GM21786 (cell line): ENCODE data around the gene ATXN1.

Source experiments
- ATAC-seq: cut with Tn5 transposase; IDR thresholded peaks from one replicate; pipeline ENCODE4 v1.9.1; 2021; ENCODE audit not compliant: unreplicated experiment

ATXN1 gene

DNA sequence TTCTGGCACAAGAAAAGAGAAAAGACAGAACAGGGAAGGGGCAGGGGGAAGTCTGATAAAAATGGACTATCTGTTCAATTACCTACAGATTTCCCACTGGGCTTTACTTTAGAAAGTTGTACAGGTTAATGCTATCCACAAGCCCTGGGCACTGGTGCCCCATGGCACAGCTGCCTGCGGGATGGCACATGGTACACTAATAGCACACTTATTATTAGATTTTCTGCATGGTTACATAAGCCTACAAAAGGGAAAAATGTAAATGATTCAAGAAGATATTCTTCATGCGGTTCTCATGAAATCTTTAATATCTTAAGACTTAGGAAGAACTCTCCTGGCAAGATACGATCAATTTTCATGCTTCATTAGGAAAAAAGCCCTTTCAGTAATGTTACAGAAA is 385.4 kb downstream of the ATXN1 start:
- ATAC-seq, result no peak

DNA sequence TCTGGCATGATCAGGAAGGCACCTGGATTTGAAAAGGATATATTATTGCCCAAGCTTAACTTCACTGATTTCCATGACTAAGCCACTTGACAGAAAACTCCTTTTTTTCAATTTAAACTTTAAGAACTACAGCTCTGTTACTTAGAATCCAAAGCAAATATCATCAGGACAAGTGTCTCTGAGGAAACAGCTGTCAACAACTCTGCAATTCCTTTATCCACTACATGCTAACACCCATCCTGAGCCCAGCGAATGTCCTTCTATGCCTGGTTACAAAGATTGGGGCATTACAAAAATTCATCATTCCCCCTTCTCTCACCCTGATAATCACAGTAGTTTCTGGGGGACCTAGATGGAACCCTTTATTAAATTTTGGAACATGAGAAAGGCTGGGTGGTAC is 386.1 kb downstream of the ATXN1 start:
- no peak for ATAC-seq

- ATAC-seq, result no peak
Observed at GRCh38 chr6:16374461-16375200, 386.6 kb downstream of the ATXN1 start.

DNA sequence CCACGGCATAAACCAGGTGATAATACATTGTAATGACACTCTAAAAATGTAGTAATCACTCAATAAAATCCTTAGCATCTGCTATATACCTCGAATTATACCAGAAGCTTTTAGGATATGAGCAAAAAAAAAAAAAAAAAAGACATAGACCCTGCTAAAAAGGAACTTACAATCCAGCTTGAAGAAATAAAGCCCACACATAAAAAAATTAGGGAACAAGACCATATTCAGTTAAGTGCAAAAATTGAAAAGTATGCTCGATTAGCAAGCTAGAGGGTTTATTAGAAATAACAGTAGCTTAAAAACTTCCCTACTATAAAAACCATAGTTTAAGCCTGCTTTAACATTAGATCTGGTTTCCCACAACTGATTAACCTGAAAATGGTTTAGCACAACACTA is 387.2 kb downstream of the ATXN1 start:
- ATAC-seq, result no peak

DNA sequence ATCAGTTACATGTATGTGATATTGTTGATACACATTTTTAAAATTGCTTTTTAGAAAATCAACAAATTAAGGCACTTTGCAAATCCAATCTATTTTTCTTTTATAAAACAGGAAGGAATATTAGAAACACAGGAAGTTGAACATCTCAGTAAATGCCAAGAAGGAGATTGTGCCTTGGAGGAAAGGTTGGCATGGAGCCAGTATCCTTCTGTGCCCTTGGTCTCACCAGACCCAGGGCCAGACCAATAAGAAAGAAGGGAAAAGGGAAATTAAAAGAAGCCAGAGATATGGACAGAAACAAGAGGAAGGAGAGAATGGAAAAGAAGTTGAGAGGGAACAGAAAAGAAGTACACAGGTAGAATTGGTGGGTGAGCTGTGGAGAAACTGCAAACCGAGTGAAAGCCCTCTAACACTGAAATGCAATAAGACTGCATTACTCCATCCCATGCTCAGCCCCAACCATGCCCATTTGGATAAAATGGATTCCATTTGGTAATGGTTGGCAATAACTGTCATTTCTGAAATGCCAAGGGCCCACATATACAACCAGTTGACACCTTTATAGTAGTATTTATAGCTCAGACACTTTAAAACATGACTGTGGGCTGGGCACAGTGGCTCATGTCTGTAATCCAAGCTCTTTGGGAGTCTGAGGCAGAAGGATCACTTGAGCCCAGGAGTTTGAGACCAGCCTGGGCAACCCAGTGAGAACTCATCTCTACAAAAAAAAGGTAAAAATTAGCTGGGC is 389.1 kb downstream of the ATXN1 start:
- ATAC-seq, result no peak

GRCh38 chr6:16371401-16371800 is 389.9 kb downstream of the ATXN1 start:
- ATAC-seq, result no peak

DNA sequence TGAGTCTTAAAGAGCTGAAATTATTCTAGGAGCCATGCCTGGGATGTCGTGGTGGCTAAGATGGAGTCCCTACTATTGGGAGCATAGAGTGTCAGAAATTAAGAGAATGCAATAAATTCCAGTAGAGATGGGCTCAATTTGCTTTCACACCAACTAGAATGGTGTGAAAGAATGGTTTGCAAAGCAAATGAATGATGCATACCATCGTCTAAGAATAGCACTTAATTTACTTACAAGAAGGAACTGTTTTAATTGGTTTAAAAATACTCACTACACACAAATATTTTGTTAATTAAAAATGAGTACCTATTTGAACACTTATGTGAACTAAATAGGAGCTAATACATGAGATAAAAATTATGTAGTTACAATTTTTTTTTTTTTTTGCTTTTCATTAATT is 390.3 kb downstream of the ATXN1 start:
- ATAC-seq, result no peak

- ATAC-seq, result no peak
Observed at GRCh38 chr6:16369989-16370388, 391.3 kb downstream of the ATXN1 start.

DNA sequence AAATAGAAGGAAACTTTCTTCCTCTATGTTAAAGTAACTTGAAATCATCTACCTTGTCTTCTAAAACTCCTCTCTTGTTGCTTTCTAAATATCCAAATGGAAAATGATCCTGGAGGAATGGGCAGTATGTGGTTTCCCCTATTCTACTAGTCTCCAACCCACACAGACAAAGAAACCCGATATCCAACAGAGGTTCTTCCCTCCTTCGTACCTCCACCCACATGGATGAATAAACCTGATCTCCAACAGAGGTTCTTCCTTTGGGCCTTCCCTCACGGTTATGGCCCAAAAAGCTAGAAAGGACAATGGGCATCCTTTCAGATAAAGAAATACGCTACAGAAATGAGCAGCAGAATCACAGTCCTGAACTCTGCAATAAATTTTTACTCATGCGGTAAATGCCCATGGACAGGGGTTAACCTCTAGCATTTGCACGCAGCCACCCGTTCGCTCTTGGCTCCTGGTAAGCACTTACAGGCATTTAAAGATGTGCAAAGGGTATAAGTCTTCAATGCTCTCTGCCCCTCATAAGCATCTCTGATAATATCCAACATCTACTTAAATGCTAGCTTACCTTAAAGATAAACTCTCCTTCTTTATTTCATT is 392.0 kb downstream of the ATXN1 start:
- no peak for ATAC-seq

DNA sequence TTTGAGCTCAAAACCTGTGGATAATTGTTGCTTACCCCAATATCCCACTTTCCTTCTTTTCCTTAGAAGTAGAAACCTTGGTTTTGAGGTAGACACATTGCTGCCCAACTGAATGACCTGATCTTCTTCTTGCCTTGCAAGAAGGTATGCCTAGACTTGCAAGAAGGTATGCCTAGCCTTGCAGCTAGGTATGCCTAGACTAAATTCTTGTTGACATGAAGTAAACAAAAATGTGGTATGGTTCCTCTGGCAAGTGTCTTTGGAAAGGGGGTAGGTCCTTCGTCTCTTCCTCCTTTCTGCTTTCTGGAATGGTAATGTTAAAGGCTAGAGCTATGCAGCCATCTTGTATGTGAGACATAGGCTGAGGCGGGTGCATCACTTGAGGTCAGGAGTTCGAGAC is 393.7 kb downstream of the ATXN1 start:
- ATAC-seq, result no peak

GRCh38 chr6:16363749-16364148 is 397.5 kb downstream of the ATXN1 start:
- no peak for ATAC-seq

DNA sequence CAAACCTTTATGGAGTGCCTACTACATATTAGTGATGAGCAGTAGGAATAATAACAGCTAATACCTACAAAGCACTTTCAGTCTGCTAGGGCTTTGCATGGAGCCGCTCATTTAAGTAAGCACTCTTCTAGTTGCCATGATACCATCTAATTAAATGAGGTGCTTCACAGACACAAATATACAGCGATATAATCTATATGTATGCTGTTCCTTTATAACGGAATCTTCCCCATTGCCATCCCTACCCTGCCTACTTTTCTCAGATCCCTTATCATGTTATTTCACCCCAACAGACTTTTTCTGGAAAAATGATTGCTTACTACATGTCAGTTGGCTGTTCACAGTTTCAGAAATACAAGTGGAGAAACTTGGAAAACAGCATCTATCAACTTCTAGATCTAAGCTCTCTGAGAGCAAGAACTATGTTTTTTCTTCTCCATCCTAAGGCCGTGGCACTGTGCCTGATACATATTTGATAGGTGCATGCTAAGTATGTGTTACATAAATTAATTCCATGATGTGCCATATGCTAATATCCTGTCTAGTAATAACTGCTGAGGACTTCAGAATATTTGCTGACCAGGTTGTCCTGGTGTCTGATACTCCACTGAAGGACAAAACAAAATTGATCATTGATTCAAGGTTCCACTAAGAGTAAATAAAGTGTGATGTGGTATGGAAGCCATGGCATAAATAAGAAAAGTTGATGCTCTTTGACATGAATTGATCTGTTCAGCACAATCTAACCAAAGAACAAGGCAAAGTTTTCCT is 398.3 kb downstream of the ATXN1 start:
- no peak for ATAC-seq

GRCh38 chr6:16362296-16362695 is 399.0 kb downstream of the ATXN1 start:
- no peak for ATAC-seq

DNA sequence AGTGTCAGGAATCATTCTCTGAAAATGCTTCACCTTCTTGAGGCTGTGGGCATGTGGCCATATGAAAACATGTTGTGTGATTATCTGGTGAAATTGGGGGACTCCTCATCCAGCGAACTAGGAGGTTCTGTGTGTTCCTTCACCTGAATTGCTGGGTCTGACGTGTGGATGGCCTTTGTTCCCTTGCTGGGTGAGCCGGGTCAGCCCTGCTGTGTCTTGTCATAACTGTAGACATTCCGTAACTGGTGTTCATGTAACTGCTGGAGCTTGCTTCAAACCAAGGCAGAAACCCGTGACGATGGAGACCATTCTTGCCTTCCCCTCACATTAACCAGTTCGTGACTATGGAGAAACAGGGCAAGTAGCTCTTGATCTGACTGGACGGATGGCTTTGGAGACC is 399.4 kb downstream of the ATXN1 start:
- ATAC-seq, result no peak

DNA sequence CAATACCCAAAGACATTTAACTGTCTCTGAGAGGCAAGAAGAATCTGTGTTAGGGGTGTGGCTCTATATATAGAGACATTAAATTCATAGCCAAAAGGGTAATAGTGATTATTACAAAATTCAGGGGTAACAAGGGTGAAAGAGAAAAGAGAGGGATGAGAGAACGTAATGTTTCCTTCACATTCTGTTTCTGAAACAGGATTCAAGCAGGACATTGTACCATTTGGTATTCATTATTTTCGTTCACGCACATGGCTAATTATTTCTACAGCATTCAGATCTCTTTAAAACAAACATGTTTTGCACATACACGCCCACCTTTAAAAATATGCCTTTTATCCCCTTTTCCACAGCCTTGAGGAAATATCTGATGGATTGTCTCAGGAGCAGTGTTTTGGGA is 400.1 kb downstream of the ATXN1 start:
- no peak for ATAC-seq

DNA sequence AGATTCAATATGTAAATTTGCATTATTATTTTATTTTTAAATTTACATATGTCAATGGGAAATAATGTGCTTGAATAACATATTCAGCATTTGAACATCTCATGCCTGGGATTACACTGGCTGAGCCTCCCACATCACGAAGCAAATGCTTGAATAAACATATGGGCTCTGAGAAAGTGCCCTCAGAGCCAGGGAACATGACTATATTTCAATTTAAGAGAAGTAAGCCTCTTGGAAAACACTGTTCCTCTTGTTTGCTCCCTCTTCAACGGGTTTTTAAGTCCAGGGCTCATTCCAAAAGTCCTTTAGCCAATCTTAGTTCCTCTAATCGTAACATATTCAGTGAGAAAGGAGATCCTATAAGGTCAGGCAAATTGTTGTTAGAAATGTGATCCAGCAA is 400.9 kb downstream of the ATXN1 start:
- no peak for ATAC-seq

GRCh38 chr6:16359563-16359962 is 401.7 kb downstream of the ATXN1 start:
- ATAC-seq, result no peak

GRCh38 chr6:16358531-16359138 is 402.6 kb downstream of the ATXN1 start:
- ATAC-seq, result no peak

DNA sequence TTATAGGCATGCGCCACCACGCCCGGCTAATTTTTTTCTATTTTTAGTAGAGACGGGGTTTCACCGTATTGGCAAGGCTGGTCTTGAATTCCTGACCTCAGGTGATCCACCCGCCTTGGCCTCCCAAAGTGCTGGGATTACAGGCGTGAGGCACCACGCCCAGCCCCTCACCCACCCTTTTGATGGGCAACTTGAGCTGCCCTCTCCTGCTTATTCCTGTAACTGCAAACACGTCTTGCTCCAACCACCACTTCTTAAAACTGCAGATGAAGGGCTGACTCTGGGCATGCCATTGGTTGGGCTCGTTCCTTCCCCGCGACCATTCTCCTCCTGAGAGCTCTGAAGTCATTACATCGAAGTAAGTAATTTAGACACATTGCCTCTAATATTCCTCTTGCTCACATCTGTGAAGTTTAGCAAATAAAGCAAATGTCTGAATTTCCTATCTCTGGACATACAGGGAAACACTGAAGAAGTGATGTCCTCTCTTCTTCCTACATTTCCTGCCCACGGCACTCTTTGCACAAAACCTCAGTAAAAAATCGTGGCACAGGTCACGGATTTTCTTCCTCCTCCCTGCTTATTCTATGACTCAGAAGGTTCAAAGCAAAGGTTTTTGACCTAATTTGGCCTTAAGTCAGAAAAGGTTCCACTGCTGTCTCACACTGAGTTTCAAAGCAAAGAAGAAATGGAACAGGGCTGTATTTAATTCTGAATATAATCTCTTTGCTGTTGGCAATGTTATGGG is 405.4 kb downstream of the ATXN1 start:
- no peak for ATAC-seq

DNA sequence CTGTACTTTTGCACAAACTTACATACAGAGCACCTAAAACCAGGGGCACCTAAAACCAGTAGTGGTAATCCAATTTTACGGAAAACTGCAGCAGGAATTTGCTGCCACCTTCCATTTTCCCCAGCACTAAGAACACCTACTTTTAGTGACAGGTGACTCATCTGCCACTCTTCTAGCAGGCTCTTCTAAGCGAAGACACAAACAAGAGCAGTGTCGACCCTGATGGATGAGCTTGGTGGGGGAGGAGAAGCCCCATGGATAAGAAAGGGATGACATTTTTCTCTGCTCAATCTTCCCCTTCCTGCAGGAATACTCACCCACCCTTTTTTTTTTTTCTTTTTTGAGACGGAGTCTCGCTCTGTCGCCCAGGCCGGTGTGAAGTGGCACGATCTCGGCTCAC is 406.0 kb downstream of the ATXN1 start:
- ATAC-seq, result no peak
